Measurements from ENCODE around the gene ABL2. TPM values are rescaled to one million over a fixed set of nuclear protein-coding genes. Genes with fewer than 3 reads are reported as not detected.
A peak's percentile ranks its signal among the peaks of the same experiment; 100 is the strongest.
"Not testable (repeated sequence)": the region's sequence is repeated elsewhere in the genome, so short reads cannot be mapped to it uniquely, and the experiment has no call there.

Gene ABL2
- total and polyA plus RNA-seq, 9 of the 15 experiments (the other 6 are each of a cell fraction or from before 2014, with no cell fraction given), result 1.4 to 15.0 (median 8.6) TPM

GRCh38 chr1:179142889-179143299 lies 86.6 kb downstream of the ABL2 start (continued):
- 0 out of 2 replicates have a peak, but pooled peaks have one; percentile 23 for TF ChIP-seq ZBTB49 (CRISPR knock-in tag; IDR thresholded peaks at IDR 0.05; ENCODE audit: borderline replicate concordance)
- no peak for TF ChIP-seq LEF1 (IDR thresholded peaks at IDR 0.05)

GRCh38 chr1:179141592-179142251 lies 87.8 kb downstream of the ABL2 start:
- H2AFZ ChIP-seq (ENCODE audit: low read depth, low read length), result no peak overlapping the region
- FAIRE-seq (peak; percentile 60), ATAC-seq (peak; percentile 75), DNase-seq (ENCODE audit: extremely low read depth in 1 of 4, low spot score in 3 of 4) (peak in 2 of 4 experiments; percentile 9 to 17)
- no peaks in the 10 kb centered on the region for H4K20me1 ChIP-seq (replicated peaks; ENCODE audit: control insufficient read depth, insufficient read depth, low read length)
- peaks cover 11% of the 10 kb centered on the region; the same call in 1 of the 3 replicates for H3K79me2 ChIP-seq (ENCODE audit: control insufficient read depth, insufficient read depth, low read length)
- peaks cover 0 to 12% of the 10 kb centered on the region in 2 experiments; a peak in 2 of 5 replicates for H3K4me1 ChIP-seq (replicated peaks in 1 of 2; ENCODE audit: control insufficient read depth in 2 of 2, insufficient read depth in 2 of 2, low read length in 2 of 2)
- no TSS peak for BruUV-seq (replicated peaks)
- CTCF ChIA-PET (ENCODE audit: low intra/inter-chr PET ratio), result no interaction called here
- 68% methylated on average over 4 of the region's 4 CpGs for WGBS (ENCODE audit: insufficient coverage, low coverage, missing lambda C conversion rate)
- no peak overlapping the region for H3K4me2 ChIP-seq (ENCODE audit: insufficient read depth, low read length)
- no peaks in the 10 kb centered on the region for H3K9me3 ChIP-seq (replicated peaks; ENCODE audit: control insufficient read depth, insufficient read depth, low read depth, low read length)
- in situ Hi-C loops (cut with MboI) (no loop called here), intact Hi-C loops (cut with micrococcal nuclease) (no loop called here)
- H3K4me3 ChIP-seq, result no peak overlapping the region
- 0 out of 2 replicates have a peak, but pooled peaks have one; percentile 5 for TF ChIP-seq PKNOX1 (IDR thresholded peaks at IDR 0.05)
- no peak for TF ChIP-seq GABPB1 (CRISPR knock-in tag; IDR thresholded peaks at IDR 0.05)
- TF ChIP-seq EGR1 (conservative IDR thresholded peaks at IDR 0.05), result 0 out of 2 replicates have a peak, but pooled peaks have one; percentile 33
- TF ChIP-seq EWSR1 (IDR thresholded peaks at IDR 0.05; ENCODE audit: borderline replicate concordance, low read depth, partially characterized antibody), result no peak
- TF ChIP-seq HNRNPL (IDR thresholded peaks at IDR 0.05; ENCODE audit: low read depth, low read length), result no peak
- no peaks in the 10 kb centered on the region for H3K36me3 ChIP-seq (ENCODE audit: control insufficient read depth, insufficient read depth, low read length)
- no peaks in the 10 kb centered on the region for H3K27me3 ChIP-seq (ENCODE audit: control insufficient read depth in 2 of 2, insufficient read depth in 2 of 2, low read length in 2 of 2)
- peak overlapping the region; percentile 31; the same call in 1 of the 3 replicates for H3K27ac ChIP-seq (ENCODE audit: extremely low read depth, low read depth, low read length)
- H3K9ac ChIP-seq (ENCODE audit: insufficient read depth in 1 of 2, low read depth in 2 of 2, low read length in 2 of 2), result no peak overlapping the region
- H3K9me1 ChIP-seq (ENCODE audit: control insufficient read depth, insufficient read depth, low read length), result no peaks in the 10 kb centered on the region
- POLR2A ChIA-PET, result interaction anchor here (1.0 kb wide), 2 partner anchors 8 to 21 kb away, joined by 3 to 4 read pairs; no protein-coding TSS in a partner anchor

GRCh38 chr1:179138755-179139154 lies 90.7 kb downstream of the ABL2 start:
- intact Hi-C loops (cut with micrococcal nuclease); H4K20me1 ChIP-seq (replicated peaks; ENCODE audit: control insufficient read depth, insufficient read depth, low read length); H2AFZ ChIP-seq (ENCODE audit: low read depth, low read length); H3K27me3 ChIP-seq (ENCODE audit: control insufficient read depth in 2 of 2, insufficient read depth in 2 of 2, low read length in 2 of 2); FAIRE-seq; H3K27ac ChIP-seq (ENCODE audit: extremely low read depth, low read depth, low read length); in situ Hi-C loops (cut with MboI); H3K4me2 ChIP-seq (ENCODE audit: insufficient read depth, low read length); H3K4me3 ChIP-seq; DNase-seq (ENCODE audit: extremely low read depth in 1 of 4, low spot score in 3 of 4); ATAC-seq; H3K36me3 ChIP-seq (ENCODE audit: control insufficient read depth, insufficient read depth, low read length); H3K9ac ChIP-seq (ENCODE audit: insufficient read depth in 1 of 2, low read depth in 2 of 2, low read length in 2 of 2); H3K9me3 ChIP-seq (replicated peaks; ENCODE audit: control insufficient read depth, insufficient read depth, low read depth, low read length); BruUV-seq (replicated peaks); H3K9me1 ChIP-seq (ENCODE audit: control insufficient read depth, insufficient read depth, low read length); CTCF ChIA-PET (ENCODE audit: low intra/inter-chr PET ratio): not testable (repeated sequence)
- POLR2A ChIA-PET, result interaction anchor here (0.8 kb wide), 1 partner anchor 13 kb away, joined by 3 read pairs; no protein-coding TSS in a partner anchor
- whole genome bisulfite sequencing (ENCODE audit: insufficient coverage, low coverage, missing lambda C conversion rate), result 86% methylated on average over 19 of the region's 21 CpGs
- peaks cover 11% of the 10 kb centered on the region; the same call in 1 of the 3 replicates for H3K79me2 ChIP-seq (ENCODE audit: control insufficient read depth, insufficient read depth, low read length)
- H3K4me1 ChIP-seq (replicated peaks in 1 of 2; ENCODE audit: control insufficient read depth in 2 of 2, insufficient read depth in 2 of 2, low read length in 2 of 2), result peaks cover 0 to 12% of the 10 kb centered on the region in 2 experiments; a peak in 2 of 5 replicates
